ENCODE data around the gene LINC00305.

Gene LINC00305

DNA sequence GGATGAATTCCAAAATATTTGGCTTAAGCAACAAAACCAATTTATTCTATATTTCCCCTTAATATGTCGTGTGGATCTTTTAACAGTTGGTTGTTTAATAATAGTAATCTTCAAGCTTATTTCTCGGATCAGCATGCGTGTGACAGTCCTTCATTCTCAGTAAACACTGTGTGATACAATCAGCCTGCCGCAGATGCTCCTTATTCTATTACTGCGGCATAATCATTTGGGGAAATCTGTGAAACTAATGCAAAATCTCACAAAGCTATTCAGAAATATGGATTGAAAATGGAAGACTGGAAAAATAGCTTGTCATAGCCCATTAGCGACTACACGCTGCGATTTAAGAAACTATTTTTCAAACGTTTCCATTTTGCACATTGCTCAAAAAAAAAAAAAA, 36.9 kb downstream of the LINC00305 start:
- no peak for DNase-seq

DNA sequence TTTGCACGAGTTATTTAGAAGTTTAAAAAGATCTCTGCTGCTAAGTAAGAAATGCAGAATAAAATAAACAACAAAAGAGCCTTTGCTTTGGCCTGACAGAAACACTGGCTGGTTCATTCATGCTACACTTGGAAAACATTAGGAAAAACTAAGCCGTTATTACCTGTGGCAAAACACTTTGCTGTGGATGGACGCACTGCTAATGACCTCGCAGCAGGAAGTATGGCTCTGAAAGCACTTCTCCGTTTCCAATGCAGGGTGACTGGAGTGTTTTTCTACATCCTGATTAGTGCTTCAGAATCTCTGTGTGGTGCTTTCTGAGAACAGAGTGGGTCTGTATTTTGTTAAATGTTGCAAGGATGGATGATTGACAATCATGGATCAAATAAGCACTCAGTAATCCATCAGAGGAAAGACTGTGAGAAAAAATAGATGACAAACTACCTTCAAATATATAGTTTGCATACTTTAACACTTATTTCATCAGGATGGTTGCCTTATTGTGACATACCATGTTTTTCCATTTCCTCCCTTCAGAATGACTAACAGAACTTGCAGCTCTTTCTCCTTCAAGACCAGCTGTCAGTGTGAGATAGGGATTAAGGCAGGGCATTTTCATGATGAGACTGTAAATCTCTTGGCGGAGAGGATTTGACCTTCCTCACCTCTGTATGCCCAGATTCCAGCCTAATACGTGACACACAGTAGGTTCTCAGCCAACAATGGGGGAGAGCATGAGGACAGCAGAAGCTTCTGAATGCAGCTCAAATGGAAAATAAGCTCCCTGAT, 38.0 kb downstream of the LINC00305 start:
- DNase-seq = no peak

DNA sequence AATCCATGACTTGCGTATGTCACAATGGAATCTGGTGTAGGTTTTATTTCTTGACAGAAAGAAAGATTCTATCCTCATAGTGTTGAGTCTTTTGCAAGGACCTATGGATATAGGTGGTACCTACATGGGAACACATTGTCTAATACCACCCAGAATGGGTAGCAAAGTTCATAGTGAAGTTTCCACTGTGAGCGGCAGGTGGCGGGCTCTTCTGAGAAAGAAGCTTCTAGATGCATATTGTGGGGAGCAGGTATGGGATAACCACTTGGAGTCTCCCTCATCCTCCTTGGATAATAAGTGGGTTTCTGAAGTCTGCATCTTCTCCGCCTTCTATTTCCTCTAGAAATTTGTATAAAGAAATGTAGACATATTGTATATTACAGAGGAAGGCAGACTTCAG, 44.9 kb downstream of the LINC00305 start:
- DNase-seq = no peak

DNA sequence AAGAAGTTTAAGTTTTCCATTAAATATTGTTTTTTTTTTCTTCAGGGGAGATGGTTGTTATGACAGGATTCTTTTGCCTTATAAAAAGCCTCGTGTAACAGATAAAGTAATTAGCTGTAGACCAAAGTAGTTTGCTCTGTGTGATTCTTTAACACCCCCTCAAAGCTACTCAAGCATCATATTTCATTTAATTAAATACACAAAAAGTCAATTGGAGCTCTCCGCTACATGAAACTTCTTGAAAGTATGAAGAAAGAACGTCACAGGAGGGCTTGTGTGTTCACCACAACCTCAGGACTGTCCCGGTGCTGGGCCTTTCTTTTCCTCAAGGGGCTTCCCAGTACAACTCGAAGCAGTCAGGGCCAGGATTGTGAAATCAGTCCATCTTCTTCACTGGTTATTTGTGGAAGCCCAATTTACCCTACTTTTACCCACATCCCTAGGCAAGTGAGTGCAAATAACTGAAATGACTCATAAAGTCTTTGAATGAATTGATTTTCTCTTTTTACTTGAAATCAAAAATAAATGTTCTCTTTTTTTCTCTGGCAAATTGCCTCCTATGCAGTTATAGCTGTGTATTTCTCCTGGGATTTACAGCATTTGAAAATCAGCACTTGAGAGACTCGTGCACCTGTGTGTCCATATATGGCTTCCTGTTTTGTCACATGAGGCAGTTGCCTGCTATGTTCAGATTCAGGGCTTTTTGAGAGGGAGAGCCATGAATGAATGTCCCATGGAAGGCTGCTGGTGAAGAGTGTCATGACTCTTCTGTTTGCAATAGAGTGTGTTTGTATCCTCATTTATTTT, 48.6 kb downstream of the LINC00305 start:
- DNase-seq = no peak

DNA sequence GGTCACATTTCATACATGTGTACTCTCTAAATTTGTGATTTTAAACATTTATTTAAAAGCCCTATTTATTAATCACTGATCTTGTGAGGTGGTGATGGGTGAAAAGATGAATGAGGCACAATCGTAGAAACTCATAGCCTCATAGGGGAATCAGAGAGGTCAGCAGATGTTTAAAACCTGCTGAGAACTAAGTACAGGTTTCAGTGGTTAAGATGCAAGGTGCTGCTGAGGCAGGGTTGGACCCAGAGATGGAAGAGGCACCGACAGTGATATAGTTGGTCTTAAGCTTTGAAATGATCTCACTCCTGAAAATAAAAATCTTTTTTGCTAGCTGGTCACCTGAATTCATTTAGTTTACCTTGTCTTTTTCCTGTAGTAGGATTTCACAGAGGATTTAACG, 49.6 kb downstream of the LINC00305 start:
- DNase-seq = no peak

DNA sequence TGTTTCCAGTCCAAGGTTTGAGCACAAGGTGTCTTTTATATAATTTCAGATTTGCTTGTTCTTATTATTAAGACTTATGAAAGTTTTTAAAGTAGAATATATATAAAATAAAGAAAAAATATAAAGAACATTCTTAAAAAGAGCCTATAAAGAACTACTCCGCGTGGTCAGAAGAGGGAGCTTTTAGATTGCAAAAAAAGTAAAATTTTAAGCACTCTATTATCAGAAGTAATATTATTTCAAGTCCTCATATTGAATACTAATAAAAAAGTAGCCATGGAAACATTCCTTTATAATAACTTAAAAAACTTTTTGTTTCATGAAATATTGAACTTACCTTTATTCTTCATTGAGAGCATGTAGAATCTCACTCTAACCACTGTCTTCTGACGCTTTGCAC, 51.4 kb downstream of the LINC00305 start:
- DNase-seq = no peak

DNA sequence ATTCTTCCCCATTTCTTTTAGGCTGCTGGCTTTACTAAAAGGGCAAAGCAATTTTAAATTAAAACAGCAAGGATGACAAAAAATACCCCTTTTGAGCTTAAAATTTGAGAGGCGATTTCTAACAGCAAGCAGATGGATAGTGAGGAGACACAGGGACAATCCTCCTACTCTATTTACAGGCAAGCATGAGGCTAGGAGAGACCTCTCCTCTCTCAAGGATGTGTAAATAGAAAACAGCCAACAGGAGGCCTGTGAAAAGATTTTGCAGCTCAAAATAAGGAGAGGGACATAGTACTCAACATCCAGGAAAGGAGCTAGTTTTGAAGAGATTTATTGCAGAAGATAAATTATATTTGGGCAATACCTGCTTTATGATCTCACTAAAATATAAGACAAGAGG, 53.8 kb downstream of the LINC00305 start:
- DNase-seq = no peak

DNA sequence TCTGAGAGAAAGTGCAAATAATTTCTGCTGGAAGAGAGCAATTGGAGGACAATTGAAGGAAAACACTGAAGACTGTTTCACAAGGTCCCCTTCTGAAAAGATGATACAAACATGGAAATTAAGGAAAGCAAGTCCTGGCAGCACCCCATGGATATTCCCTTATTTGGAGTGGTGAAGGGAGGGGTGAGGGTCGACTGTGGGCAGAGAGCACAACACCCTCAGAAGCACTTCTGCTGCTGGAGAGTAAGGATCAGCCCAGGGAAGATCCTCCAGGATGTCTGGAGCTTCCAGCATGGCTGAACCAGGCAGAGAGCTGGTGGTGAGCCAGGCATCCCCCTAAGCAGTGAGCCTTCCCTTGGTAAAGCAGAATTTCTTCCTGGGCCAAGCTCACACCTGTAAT, 54.7 kb downstream of the LINC00305 start:
- DNase-seq = no peak

DNA sequence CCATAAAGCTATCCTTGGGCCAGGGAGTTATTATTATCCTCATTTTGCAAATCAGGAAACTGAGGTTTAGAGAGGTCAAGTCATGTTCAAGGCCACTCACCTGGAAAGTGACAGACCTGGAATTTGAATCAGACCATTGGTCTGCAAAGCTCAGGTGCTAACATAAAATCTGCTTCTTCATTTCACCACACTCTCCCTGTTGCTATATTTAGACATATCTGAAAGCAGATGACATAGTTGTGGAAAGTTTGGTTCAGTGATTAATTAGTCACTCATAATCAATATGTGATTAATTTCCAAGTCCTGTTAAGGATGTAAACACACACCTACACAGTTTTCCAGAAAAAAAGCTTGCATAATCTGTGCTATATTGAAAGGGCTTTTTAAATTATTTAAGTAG, 57.4 kb downstream of the LINC00305 start:
- DNase-seq = no peak

DNA sequence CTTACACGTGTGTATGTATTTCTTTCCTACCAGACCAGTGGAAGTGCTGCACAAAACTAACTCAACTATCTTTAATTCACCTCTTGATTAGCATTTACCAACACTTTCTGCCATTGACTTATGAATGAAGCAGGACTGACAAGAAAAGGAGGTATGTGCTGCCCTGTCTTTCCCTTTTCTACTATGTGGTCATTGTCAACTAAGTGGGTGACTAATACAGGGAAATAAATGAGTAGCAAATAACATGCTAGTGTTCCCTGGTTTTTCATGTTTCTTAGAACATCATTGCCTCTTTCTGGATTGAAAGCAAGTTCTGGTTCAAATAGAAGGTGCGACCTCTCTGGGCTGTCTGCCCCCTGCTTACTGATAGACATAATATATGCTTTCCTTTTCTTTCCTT, 58.0 kb downstream of the LINC00305 start:
- DNase-seq = no peak

DNA sequence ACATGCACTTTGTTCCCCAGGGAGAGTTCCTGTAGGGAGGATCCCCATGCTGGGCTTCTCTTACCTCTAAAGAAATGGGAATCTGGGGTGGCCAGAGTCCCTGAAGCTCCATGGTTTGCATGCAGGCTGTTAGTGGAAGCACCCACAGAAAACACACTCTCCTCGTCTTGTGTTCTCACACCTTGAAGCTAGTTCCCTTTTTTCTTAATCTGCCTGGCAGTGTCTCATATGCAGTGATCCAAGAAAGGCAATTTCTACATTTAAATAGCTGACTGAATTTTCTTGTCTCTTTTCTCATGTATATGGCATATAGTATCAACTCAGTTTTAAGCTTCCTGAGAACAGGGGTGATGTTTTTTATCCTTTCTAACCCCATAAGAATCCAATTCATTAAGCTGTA, 65.0 kb downstream of the LINC00305 start:
- no peak for DNase-seq

DNA sequence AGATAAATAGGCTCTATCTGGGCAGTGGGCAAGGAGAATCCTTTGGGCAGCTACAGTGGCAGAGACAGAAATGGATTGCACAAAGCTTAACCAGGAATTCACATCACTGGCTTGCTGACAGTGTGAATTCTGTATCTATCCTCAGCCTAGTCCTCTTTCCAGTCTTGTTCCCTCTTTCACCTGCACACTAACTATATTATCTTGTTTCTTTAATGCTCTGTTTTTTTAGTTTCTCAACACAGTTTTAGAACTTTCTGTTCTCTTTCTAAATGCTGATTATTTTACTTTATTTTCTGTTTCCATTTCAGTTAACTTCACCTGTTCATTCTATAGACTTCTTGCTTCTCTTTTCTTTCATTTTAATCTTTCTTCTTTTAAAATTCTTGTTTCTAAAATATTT, 66.4 kb downstream of the LINC00305 start:
- DNase-seq = no peak

DNA sequence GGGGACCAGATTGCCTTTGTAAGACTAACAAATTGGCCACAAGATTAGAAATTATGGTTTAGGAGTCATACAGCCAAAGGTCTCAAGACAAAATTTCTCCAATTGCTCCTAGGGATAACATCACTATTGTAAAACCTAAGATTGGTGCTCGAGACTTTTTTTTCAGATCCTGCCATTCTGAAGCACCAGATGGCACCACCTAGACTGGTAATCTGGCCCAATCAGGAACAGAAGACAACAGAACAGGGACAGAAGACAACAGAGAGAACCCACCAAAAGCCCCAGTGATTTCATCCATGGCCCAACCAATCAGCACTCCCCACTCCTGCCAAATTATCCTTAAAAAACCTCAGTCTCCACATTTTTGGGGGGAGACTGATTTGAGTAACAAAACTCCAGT, 66.8 kb downstream of the LINC00305 start:
- no peak for DNase-seq

DNA sequence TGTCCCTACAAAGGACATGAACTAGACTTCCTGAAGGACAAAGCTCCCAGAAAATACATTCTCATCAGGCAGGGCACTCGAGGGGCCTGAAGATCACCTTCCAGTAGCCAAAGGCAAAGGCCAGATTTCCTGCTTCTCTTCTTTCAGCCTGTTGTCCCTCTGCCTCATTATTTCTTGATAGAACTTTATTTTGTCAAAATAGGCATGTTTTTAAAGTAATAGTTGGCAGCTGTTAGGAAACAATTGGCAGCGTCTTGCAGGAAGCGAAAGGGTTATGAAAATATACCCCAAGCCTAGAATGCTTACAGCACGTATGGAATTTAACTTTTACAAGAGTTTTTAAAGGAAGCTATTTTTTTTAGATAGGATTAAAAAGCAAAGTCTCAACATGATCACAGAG, 74.9 kb downstream of the LINC00305 start:
- DNase-seq = no peak

DNA sequence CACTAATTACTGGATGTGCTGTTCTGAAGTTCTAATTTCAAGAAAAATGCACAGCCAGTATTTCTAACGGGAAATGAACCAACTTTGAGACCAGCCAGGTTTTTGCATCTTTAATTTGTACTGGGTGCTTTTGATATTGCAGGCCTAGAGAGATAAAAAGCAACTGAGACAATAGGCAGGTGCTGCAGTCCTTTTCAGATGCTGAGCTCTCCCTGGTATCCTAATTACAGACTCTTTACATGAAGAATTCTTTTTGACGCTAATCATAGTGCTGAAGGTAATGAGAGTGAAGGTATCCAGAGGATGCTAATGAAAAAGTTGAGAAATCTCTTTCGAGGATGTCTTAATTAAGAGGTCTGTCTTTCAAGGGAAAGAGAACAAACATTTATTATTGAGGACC, 93.9 kb downstream of the LINC00305 start:
- no peak for DNase-seq

DNA sequence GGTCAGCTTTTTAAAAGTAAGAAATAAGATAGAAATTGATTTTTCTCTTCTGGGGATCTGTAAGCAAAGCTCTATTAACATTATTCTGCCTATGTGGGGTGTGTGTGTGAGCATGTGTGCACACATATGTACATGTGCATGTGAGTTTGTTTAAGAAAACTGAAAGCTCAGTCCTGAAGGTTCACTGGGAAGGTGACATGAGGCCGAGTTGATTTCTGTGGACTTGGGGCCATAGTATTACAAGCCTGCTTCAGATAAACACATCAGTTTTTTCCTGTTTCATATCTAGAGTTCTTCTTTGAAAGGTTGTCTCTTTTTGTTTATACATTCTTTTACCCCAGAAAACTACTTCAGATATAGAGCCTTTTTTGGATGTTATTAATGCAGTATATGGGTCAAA, 95.6 kb downstream of the LINC00305 start:
- no peak for DNase-seq

DNA sequence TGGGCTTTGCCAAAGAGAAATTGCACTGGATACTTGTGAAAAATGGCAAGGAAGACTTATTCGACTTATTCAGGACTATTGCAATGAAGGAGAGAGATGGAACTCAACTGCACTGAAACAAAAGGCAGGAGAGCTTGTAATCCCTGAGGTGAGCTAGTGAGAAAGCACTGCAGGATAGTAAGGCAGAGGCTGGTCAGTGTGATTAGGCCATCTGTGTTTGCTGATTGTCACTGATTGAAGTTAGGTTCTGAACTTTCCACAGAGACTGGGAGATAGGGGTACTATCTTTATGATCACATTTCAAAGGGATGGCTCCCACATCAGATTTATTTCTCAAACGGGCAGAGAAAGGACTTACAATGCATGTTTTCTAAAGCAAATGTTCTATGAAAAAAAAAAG, 96.1 kb downstream of the LINC00305 start:
- DNase-seq = no peak

DNA sequence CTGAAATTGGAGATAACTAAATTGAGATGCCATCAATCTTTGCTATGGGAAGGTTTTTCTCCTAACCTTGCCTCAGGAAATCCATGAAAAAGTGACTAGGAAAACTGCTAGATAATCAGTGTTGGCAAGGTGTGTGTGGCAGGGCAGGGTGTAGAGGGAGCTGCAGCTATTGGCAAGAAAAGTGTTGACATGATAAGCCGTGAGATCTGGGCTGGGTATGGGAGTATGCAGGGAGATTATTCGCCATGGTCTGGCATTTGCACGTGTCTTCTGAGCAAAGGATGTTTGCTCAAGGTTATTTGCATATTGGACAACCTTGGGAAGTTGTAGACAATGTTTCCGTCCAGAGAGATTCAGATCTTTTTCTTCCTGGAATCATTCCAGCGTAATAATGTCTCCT, 104.3 kb downstream of the LINC00305 start:
- no peak for DNase-seq

DNA sequence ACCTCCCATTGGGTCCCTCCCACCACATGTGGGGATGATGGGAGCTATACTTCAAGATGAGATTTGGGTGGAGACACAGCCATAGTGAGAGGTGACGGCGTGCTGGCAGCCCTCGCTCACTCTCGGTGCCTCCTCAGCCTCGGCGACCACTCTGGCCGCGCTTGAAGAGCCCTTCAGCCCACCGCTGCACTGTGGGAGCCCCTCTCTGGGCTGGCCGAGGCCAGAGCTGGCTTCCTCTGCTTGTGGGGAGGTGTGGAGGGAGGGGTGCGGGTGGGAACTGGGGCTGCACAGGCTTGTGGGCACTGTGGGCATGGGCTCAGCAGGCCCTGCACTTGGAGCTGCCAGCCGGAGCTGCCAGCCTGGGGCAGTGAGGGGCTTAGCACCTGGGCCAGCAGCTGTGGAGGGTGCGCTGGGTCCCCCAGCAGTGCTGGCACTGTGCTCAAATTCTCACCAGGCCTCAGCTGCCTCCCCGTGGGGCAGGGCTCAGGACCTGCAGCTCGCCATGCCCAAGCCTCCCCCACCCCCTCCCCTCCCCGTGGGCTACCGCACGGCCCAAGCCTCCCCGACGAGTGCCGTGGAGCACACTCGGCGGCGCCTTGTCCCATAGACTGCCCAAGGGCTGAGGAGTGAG, 106.0 kb downstream of the LINC00305 start:
- no peak for DNase-seq

DNA sequence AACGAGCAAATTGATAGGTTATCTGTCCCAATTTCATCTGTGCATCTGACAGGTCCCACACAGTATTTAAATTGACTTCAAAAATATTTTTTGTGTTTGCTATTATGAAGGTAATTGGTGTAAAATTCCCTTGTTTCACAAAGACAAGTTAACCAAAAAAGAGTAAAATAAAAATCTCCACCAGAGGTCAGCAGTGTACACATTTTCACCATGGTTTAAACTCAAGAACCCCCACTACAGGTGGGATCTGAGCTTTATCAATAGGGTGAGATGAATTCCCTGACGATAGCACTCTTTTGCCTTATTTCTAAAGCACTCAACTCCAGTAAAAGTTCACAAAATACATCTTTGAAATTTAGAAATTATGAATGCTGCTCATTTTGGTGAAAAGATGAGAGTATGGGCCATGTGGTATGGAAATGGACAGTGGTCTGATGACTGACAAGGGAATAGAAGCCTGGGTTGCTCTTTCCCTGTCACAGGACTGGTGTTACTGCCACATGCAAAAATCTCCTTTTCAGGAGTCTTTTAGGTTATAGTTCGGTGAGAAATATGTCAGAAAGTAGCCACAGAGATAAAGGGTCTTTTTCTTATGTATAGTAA, 111.0 kb downstream of the LINC00305 start:
- DNase-seq = no peak

DNA sequence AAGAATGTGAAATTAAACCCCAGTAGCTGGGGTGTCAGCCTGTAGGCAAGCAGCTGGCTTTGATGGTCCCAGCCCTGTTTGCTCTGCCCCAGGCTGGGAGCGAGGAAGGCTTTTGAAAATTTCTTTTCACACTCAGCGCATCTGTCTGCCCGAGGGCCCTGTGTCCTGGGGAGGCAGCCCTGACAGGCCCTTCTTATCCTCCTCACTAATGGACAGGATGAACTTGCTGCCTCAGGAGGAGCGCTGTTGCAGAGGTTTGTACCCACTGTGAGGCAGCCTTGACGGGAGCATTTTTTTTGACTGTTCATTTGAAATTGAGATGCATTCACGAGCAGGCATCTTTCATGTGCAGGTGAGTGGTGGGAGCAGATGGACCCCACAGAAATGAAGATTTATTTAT, 116.6 kb downstream of the LINC00305 start:
- no peak for DNase-seq

DNA sequence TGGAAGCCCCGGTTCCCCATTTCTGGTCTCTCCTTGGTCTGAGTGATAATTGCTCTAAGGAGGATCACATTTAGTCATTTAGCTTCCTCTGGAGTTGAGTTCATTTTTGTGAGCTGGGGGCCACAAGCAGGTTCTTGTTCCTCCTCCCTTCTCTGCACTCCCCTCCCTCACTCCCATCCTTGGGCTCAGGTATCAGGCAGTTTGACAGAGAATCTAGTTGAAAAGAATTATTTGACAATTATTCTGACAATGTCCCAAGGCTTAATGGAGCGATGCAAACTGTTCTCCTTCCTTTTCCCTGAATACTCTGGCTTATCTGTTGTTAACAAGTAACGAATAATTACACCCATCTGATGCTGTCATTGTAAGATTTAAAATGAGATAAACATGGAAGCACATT, 117.5 kb downstream of the LINC00305 start:
- DNase-seq = no peak
